OCI-LY7 (cell line): ENCODE measurements around the gene MYBBP1A. TPM values are rescaled to one million over a fixed set of nuclear protein-coding genes. Genes with fewer than 3 reads are reported as not detected.

Experiments used
- BruUV-seq: library from RNA; stranded (reverse); fragments of 400-500 nt; replicated peaks from 2 replicates; lab custom pipeline; 2021; lab: Mats Ljungman, UMichigan
- CTCF ChIA-PET: fragments of 300-600 bp; sonication (Branson Sonifier 250); formaldehyde crosslinking; loops from one replicate; lab custom pipeline; 2022; ENCODE audit warnings: antibody characterized with exemption; ENCODE audit not compliant: unreplicated experiment; lab: Charles Lee
- POLR2A ChIA-PET: fragments of 300-600 bp; sonication (Branson Sonifier 250); formaldehyde crosslinking; loops from one replicate; lab custom pipeline; 2022; ENCODE audit warnings: antibody characterized with exemption; lab: Charles Lee
- DNase-seq: peaks from one replicate; pipeline ENCODE4 v3.0.0-alpha.2; 2015; ENCODE audit warnings: low spot score
- H2AFZ ChIP-seq: fragments of 200-600 bp; sonication (generic), shearing (Covaris generic); 2 replicates; pipeline ENCODE4 v1.6.1; 2014; ENCODE audit warnings: mild to moderate bottlenecking, antibody characterized with exemption, low read length, moderate library complexity
- H3K27ac ChIP-seq: fragments of 200-600 bp; sonication (generic); 2 replicates; pipeline ENCODE4 v1.5.1; 2014; ENCODE audit warnings: mixed run types, low read depth, mild to moderate bottlenecking, moderate library complexity, low read length, inconsistent platforms; ENCODE audit not compliant: poor library complexity, severe bottlenecking
- H3K36me3 ChIP-seq: fragments of 200-600 bp; sonication (generic); 2 replicates; pipeline ENCODE4 v1.6.1; 2014; ENCODE audit warnings: mild to moderate bottlenecking, antibody characterized with exemption, low read length, moderate library complexity, mixed read lengths; ENCODE audit not compliant: insufficient read depth
- H3K4me1 ChIP-seq: fragments of 200-600 bp; sonication (generic); 2 replicates; pipeline ENCODE4 v1.5.1; 2014; ENCODE audit warnings: mild to moderate bottlenecking, low read length; ENCODE audit not compliant: insufficient read depth, poor library complexity, severe bottlenecking
- H3K4me2 ChIP-seq: fragments of 200-600 bp; sonication (generic); 2 replicates; pipeline ENCODE4 v1.6.1; 2014; ENCODE audit warnings: mild to moderate bottlenecking, low read length
- H3K4me3 ChIP-seq: fragments of 200-600 bp; sonication (generic); 2 replicates; pipeline ENCODE4 v1.5.1; 2014; ENCODE audit warnings: mild to moderate bottlenecking, low read depth, low read length; ENCODE audit not compliant: poor library complexity, severe bottlenecking
- H3K79me2 ChIP-seq: fragments of 200-600 bp; sonication (generic); 2 replicates; pipeline ENCODE4 v1.6.1; 2016; ENCODE audit warnings: low read depth, mild to moderate bottlenecking, low read length, moderate library complexity, mixed read lengths; ENCODE audit not compliant: insufficient read depth
- H3K9me2 ChIP-seq: fragments of 200-600 bp; sonication (generic); 2 replicates; pipeline ENCODE4 v1.6.1; 2016; ENCODE audit warnings: mild to moderate bottlenecking, low read length, mixed read lengths; ENCODE audit not compliant: insufficient read depth
- H3K9me3 ChIP-seq: fragments of 200-600 bp; sonication (generic); 2 replicates; pipeline ENCODE4 v1.6.1; 2014; ENCODE audit warnings: mild to moderate bottlenecking, mixed run types, low read length, mixed read lengths
- H4K20me1 ChIP-seq: fragments of 200-600 bp; sonication (generic); 2 replicates; pipeline ENCODE4 v1.6.1; 2014; ENCODE audit warnings: mild to moderate bottlenecking, antibody characterized with exemption, low read length, moderate library complexity, mixed read lengths; ENCODE audit not compliant: insufficient read depth
- EZH2phosphoT487 ChIP-seq: fragments of 200-600 bp; sonication (generic); IDR thresholded peaks from 2 replicates; pipeline ENCODE4 v1.6.1; 2018; ENCODE audit warnings: low read depth, borderline replicate concordance, mild to moderate bottlenecking, mixed run types, antibody characterized with exemption, low read length, moderate library complexity, mixed read lengths
- intact Hi-C: fragments of 100-400 bp; cut with micrococcal nuclease; formaldehyde crosslinking; loops from one replicate; pipeline ENCODE4 v1.10.0; 2022; ENCODE audit not compliant: unreplicated experiment
- total RNA-seq, 2 experiments: library from RNA; depleted of rRNA in 1 of 2; stranded (reverse); fragments of >200 nt in 1 of 2; shearing (Covaris generic) in 1 of 2; gene quantifications; 2 replicates each; pipeline ENCODE4 v1.2.3, GENCODE V29; 2014 to 2022
- TF ChIP-seq, protein P1 (sequence below): fragments of 200-600 bp; sonication (generic); conservative IDR thresholded peaks from 2 replicates; pipeline ENCODE4 v1.5.1; 2014; ENCODE audit warnings: mild to moderate bottlenecking, antibody characterized with exemption, low read length, moderate library complexity, mixed read lengths

The MYBBP1A gene
- total RNA-seq, 2 experiments from 2014 or later: 131 to 142 TPM

DNA sequence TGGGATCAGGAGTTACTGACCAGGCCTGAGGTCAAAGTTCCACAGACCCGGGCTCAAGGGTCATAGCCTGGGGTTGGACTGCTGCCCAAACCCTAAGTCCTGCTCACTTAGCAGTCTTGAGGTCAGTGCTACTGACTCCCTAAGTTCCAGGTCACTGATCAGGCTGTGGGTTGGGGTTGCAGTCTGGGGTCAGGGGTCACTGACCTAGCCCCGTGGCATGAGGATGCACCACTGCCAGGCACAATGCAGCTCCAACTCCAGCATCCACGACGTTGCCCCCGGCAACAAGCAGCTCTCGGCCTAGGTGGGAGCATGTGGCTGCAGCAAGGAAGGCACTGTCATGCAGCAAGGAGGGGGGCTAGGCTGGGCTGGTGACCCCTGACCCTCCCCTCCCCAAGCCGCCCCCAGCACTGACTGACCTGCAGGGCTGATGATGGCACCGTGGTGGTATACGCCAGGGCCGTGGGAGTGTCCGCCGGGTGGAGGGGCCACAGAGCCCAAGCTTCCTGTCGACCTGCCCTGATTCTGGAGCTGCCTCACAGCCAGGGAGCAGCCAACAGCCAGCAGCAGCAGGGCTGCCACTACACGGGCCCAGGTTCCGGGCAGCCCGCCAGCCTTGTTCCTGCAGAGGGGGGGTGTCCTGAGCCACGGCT lies 4.1 kb upstream of the MYBBP1A start:
- intact Hi-C loops: loop anchor here (5.0 kb wide), 1 partner anchor 417 kb away; the partner anchor contains the start of genes CYB5D2 and ZZEF1
- POLR2A ChIA-PET: no interaction called here
- no peak for DNase-seq
- Histone ChIP-seq H3K9me2 (no peaks in the 10 kb centered on the region), H3K9me3 (no peaks in the 10 kb centered on the region), H3K4me3 (no peak overlapping the region), H3K36me3 (peaks cover 7% of the 10 kb centered on the region), H3K4me1 (peaks cover 38% of the 10 kb centered on the region), H3K4me2 (no peak overlapping the region), H2AFZ (no peak overlapping the region), H4K20me1 (no peaks in the 10 kb centered on the region), H3K27ac (no peak overlapping the region), H3K79me2 (peaks cover 9% of the 10 kb centered on the region)
- no TSS peak for BruUV-seq
- CTCF ChIA-PET: no interaction called here
- no peak for TF ChIP-seq EZH2phosphoT487
- TF ChIP-seq, protein P1, sequence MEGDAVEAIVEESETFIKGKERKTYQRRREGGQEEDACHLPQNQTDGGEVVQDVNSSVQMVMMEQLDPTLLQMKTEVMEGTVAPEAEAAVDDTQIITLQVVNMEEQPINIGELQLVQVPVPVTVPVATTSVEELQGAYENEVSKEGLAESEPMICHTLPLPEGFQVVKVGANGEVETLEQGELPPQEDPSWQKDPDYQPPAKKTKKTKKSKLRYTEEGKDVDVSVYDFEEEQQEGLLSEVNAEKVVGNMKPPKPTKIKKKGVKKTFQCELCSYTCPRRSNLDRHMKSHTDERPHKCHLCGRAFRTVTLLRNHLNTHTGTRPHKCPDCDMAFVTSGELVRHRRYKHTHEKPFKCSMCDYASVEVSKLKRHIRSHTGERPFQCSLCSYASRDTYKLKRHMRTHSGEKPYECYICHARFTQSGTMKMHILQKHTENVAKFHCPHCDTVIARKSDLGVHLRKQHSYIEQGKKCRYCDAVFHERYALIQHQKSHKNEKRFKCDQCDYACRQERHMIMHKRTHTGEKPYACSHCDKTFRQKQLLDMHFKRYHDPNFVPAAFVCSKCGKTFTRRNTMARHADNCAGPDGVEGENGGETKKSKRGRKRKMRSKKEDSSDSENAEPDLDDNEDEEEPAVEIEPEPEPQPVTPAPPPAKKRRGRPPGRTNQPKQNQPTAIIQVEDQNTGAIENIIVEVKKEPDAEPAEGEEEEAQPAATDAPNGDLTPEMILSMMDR: no peak

DNA sequence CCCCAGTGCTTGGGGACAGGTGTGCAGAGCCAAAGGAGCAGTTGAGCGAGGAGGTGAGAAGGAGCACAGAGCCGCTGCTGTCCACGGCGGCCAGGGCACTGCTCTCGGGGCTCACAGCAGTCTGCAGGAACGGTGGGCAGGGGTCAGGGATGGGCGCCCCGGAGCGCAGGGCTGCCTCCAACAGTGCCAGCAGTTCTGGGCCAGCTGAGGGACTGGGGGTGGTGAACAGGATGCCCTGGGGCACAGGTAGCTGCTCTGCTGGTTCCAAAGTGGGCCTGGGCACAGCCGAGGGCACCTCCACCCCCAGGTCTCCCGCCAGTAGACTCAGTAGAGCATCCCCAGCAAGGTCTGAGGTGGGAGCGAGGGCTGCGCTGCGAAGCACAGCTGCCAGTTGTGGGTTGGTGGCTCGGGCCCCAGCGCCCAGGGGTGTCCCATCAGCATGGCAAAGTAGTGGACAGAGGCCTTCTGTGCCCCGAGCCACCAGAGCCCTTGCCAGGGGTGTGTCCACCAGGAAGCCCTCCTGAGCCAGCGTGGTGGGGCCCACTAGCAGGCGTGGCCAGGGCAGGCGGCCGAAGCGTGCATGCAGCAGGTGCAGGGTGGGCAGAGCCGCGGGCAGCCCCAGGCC lies 3.3 kb upstream of the MYBBP1A start:
- Histone ChIP-seq H3K4me1 (peaks cover 44% of the 10 kb centered on the region), H3K27ac (no peak overlapping the region), H2AFZ (no peak overlapping the region), H3K9me3 (no peaks in the 10 kb centered on the region), H3K4me2 (no peak overlapping the region), H3K79me2 (peaks cover 17% of the 10 kb centered on the region), H3K4me3 (no peak overlapping the region), H3K9me2 (no peaks in the 10 kb centered on the region), H3K36me3 (peaks cover 15% of the 10 kb centered on the region), H4K20me1 (no peaks in the 10 kb centered on the region)
- BruUV-seq: no TSS peak
- CTCF ChIA-PET: no interaction called here
- TF ChIP-seq, protein P1: no peak
- no peak for TF ChIP-seq EZH2phosphoT487
- POLR2A ChIA-PET: no interaction called here
- intact Hi-C loops: loop anchor here (5.0 kb wide), 1 partner anchor 416 kb away; the partner anchor contains the start of genes CYB5D2 and ZZEF1
- DNase-seq: no peak
